K562 (cell line): Measurements from ENCODE around the gene OTOG. TPM values are rescaled to one million over a fixed set of nuclear protein-coding genes. Genes with fewer than 3 reads are reported as not detected.

Experiments
- CBFA2T3 ChIP-seq: fragments of 450-650 bp; IDR thresholded peaks from 2 replicates; pipeline ENCODE4 v1.6.1; 2017
- NCOA1 ChIP-seq: fragments of 450-650 bp; IDR thresholded peaks from 2 replicates; pipeline ENCODE4 v1.6.1; 2016; ENCODE audit warnings: low read depth
- PHF21A ChIP-seq: fragments of 450-650 bp; IDR thresholded peaks from 2 replicates; pipeline ENCODE4 v1.6.1; 2017; ENCODE audit warnings: low read depth, borderline replicate concordance
- RAD51 ChIP-seq: fragments of 450-650 bp; IDR thresholded peaks from 2 replicates; pipeline ENCODE4 v1.7.1; 2016; ENCODE audit warnings: low read depth, mild to moderate bottlenecking, borderline replicate concordance
- SNRNP70 ChIP-seq: fragments of 200-400 bp; formaldehyde crosslinking; optimal IDR thresholded peaks from 2 replicates; pipeline ENCODE3; 2017; ENCODE audit warnings: low read depth, low read length
- TGIF2 ChIP-seq: sonication (generic); formaldehyde crosslinking; IDR thresholded peaks from 2 replicates; pipeline ENCODE4 v1.8.1; 2022; ENCODE audit warnings: mild to moderate bottlenecking, missing genetic modification reagents, moderate library complexity
- TRIM24 ChIP-seq, 2 experiments: fragments of 450-650 bp; IDR thresholded peaks; 2 replicates each; pipeline ENCODE4 v1.6.1; 2016
- YY1 ChIP-seq, 3 experiments: IDR thresholded peaks; 2 replicates each; pipeline ENCODE4 v1.6.1; 2011; ENCODE audit warnings: low read length in 2 of 3, mild to moderate bottlenecking in 2 of 3, moderate library complexity in 2 of 3, borderline replicate concordance in 1 of 3, control low read depth in 1 of 3, low read depth in 1 of 3; ENCODE audit not compliant: insufficient read depth in 3 of 3, insufficient replicate concordance in 2 of 3, control insufficient read depth in 1 of 3, insufficient read length in 1 of 3; ENCODE audit errors: extremely low read depth in 1 of 3
- ZNF124 ChIP-seq: sonication (generic); formaldehyde crosslinking; IDR thresholded peaks from 2 replicates; pipeline ENCODE4 v1.8.1; 2022; ENCODE audit warnings: missing genetic modification reagents
- ZNF23 ChIP-seq: fragments of 250-450 bp; sonication (Bioruptor Pico); IDR thresholded peaks from 2 replicates; pipeline ENCODE4 v1.4.0; 2020; ENCODE audit warnings: mild to moderate bottlenecking
- polyA plus RNA-seq, 8 experiments: library from polyadenylated mRNA; depleted of rRNA in 4 of 8; stranded (reverse) in 5 of 8; unstranded in 3 of 8; fragments of >200 nt; fragmentation: Nextera tagmentation in 2 of 8; fragmentation: Illumina TruSeq in 1 of 8; extraction: Ambion mirVana in 2 of 8; extraction: Trizol in 1 of 8; gene quantifications; 2 replicates each; pipeline versions ENCODE4 v1.2.1 to v1.2.3, GENCODE V29; 2011 to 2014; ENCODE audit warnings: inconsistent platforms in 1 of 8, missing spikeins in 1 of 8
- total RNA-seq, 7 experiments: library from RNA; depleted of rRNA in 6 of 7; stranded (reverse); fragments of >200 nt in 6 of 7; fragmentation: Illumina TruSeq in 2 of 7; extraction: Trizol in 2 of 7; gene quantifications; 2 replicates each; pipeline versions ENCODE4 v1.2.1 to v1.2.3, GENCODE V29; 2011 to 2021; ENCODE audit warnings: low replicate concordance in 1 of 7
- TF ChIP-seq, protein P1 (sequence below): fragments of 150-350 bp; conservative IDR thresholded peaks from 2 replicates; pipeline ENCODE4 v1.6.1; 2014; ENCODE audit warnings: low read length
- TF ChIP-seq, protein P2 (sequence below): fragments of 250-450 bp; sonication (Bioruptor Pico); IDR thresholded peaks from 2 replicates; pipeline ENCODE4 v1.4.0; 2020; ENCODE audit warnings: mild to moderate bottlenecking, moderate library complexity, borderline replicate concordance
- TF ChIP-seq, protein P3 (sequence below): sonication (generic); formaldehyde crosslinking; IDR thresholded peaks from 2 replicates; pipeline ENCODE4 v1.8.1; 2023; ENCODE audit warnings: mild to moderate bottlenecking, missing genetic modification reagents
- TF ChIP-seq, protein P4 (sequence below): fragments of 250-450 bp; sonication (Bioruptor Pico); IDR thresholded peaks from 2 replicates; pipeline ENCODE4 v1.4.0; 2020
- TF ChIP-seq, protein P5 (sequence below), 2 experiments: fragments of 450-650 bp in 1 of 2; IDR thresholded peaks; 2 replicates each; pipeline ENCODE4 v1.6.1; 2011 to 2017; ENCODE audit warnings: low read depth in 2 of 2, antibody characterized with exemption in 1 of 2, borderline replicate concordance in 1 of 2, low read length in 1 of 2, mild to moderate bottlenecking in 1 of 2, mixed read lengths in 1 of 2; ENCODE audit not compliant: control insufficient read depth in 1 of 2

Gene OTOG
- total and polyA plus RNA-seq, 9 of the 15 experiments (the other 6 are each of a cell fraction or from before 2014, with no cell fraction given), result not detected

DNA sequence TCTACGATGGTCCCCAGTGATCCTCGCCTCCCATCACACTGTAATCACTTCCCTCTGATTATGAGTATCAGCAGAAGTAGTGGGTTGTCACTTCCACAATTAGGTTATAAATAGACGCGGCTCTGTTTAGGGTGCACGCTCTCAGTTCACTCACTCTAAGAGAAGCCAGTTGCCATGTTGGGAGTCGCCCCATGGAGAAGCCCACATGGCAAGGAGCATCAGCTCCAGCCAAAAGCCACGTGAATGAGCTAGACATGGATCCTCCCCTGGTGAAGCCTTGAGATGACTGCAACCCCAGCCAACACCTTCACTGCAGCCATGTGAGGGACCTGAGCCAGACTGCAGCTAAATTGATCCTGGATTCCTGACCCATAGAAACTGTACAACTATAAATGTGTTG lies 145.9 kb downstream of the OTOG start (continued):
- TF ChIP-seq, protein P1, sequence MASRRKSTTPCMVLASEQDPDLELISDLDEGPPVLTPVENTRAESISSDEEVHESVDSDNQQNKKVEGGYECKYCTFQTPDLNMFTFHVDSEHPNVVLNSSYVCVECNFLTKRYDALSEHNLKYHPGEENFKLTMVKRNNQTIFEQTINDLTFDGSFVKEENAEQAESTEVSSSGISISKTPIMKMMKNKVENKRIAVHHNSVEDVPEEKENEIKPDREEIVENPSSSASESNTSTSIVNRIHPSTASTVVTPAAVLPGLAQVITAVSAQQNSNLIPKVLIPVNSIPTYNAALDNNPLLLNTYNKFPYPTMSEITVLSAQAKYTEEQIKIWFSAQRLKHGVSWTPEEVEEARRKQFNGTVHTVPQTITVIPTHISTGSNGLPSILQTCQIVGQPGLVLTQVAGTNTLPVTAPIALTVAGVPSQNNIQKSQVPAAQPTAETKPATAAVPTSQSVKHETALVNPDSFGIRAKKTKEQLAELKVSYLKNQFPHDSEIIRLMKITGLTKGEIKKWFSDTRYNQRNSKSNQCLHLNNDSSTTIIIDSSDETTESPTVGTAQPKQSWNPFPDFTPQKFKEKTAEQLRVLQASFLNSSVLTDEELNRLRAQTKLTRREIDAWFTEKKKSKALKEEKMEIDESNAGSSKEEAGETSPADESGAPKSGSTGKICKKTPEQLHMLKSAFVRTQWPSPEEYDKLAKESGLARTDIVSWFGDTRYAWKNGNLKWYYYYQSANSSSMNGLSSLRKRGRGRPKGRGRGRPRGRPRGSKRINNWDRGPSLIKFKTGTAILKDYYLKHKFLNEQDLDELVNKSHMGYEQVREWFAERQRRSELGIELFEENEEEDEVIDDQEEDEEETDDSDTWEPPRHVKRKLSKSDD, result no peak
- no peak for TF ChIP-seq PHF21A
- TF ChIP-seq, protein P2, sequence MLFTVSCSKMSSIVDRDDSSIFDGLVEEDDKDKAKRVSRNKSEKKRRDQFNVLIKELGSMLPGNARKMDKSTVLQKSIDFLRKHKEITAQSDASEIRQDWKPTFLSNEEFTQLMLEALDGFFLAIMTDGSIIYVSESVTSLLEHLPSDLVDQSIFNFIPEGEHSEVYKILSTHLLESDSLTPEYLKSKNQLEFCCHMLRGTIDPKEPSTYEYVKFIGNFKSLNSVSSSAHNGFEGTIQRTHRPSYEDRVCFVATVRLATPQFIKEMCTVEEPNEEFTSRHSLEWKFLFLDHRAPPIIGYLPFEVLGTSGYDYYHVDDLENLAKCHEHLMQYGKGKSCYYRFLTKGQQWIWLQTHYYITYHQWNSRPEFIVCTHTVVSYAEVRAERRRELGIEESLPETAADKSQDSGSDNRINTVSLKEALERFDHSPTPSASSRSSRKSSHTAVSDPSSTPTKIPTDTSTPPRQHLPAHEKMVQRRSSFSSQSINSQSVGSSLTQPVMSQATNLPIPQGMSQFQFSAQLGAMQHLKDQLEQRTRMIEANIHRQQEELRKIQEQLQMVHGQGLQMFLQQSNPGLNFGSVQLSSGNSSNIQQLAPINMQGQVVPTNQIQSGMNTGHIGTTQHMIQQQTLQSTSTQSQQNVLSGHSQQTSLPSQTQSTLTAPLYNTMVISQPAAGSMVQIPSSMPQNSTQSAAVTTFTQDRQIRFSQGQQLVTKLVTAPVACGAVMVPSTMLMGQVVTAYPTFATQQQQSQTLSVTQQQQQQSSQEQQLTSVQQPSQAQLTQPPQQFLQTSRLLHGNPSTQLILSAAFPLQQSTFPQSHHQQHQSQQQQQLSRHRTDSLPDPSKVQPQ (CRISPR knock-in tag), result no peak
- no peak for TF ChIP-seq TGIF2 (CRISPR knock-in tag)
- no peak for TF ChIP-seq CBFA2T3
- no peak for TF ChIP-seq TRIM24 (IDR thresholded peaks at IDR 0.05)
- TF ChIP-seq, protein P3, sequence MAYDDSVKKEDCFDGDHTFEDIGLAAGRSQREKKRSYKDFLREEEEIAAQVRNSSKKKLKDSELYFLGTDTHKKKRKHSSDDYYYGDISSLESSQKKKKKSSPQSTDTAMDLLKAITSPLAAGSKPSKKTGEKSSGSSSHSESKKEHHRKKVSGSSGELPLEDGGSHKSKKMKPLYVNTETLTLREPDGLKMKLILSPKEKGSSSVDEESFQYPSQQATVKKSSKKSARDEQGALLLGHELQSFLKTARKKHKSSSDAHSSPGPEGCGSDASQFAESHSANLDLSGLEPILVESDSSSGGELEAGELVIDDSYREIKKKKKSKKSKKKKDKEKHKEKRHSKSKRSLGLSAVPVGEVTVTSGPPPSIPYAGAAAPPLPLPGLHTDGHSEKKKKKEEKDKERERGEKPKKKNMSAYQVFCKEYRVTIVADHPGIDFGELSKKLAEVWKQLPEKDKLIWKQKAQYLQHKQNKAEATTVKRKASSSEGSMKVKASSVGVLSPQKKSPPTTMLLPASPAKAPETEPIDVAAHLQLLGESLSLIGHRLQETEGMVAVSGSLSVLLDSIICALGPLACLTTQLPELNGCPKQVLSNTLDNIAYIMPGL (CRISPR knock-in tag), result no peak
- no peak for TF ChIP-seq ZNF124 (CRISPR knock-in tag)
- TF ChIP-seq YY1 (IDR thresholded peaks at IDR 0.05; ENCODE audit: borderline replicate concordance in 1 of 3, control insufficient read depth in 1 of 3, extremely low read depth in 1 of 3, insufficient read depth in 3 of 3, insufficient read length in 1 of 3, insufficient replicate concordance in 2 of 3, low read depth in 1 of 3, low read length in 2 of 3), result no peak
- TF ChIP-seq, protein P4, sequence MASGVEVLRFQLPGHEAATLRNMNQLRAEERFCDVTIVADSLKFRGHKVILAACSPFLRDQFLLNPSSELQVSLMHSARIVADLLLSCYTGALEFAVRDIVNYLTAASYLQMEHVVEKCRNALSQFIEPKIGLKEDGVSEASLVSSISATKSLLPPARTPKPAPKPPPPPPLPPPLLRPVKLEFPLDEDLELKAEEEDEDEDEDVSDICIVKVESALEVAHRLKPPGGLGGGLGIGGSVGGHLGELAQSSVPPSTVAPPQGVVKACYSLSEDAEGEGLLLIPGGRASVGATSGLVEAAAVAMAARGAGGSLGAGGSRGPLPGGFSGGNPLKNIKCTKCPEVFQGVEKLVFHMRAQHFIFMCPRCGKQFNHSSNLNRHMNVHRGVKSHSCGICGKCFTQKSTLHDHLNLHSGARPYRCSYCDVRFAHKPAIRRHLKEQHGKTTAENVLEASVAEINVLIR, result no peak
- no peak for TF ChIP-seq ZNF23
- no peak for TF ChIP-seq SNRNP70
- TF ChIP-seq RAD51, result no peak
- TF ChIP-seq NCOA1, result no peak
- TF ChIP-seq, protein P5, sequence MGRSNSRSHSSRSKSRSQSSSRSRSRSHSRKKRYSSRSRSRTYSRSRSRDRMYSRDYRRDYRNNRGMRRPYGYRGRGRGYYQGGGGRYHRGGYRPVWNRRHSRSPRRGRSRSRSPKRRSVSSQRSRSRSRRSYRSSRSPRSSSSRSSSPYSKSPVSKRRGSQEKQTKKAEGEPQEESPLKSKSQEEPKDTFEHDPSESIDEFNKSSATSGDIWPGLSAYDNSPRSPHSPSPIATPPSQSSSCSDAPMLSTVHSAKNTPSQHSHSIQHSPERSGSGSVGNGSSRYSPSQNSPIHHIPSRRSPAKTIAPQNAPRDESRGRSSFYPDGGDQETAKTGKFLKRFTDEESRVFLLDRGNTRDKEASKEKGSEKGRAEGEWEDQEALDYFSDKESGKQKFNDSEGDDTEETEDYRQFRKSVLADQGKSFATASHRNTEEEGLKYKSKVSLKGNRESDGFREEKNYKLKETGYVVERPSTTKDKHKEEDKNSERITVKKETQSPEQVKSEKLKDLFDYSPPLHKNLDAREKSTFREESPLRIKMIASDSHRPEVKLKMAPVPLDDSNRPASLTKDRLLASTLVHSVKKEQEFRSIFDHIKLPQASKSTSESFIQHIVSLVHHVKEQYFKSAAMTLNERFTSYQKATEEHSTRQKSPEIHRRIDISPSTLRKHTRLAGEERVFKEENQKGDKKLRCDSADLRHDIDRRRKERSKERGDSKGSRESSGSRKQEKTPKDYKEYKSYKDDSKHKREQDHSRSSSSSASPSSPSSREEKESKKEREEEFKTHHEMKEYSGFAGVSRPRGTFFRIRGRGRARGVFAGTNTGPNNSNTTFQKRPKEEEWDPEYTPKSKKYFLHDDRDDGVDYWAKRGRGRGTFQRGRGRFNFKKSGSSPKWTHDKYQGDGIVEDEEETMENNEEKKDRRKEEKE (IDR thresholded peaks at IDR 0.05; ENCODE audit: borderline replicate concordance in 1 of 2, control insufficient read depth in 1 of 2, low read depth in 2 of 2, low read length in 1 of 2), result no peak
